ENCODE data around the gene ERGIC3.

Gene ERGIC3

DNA sequence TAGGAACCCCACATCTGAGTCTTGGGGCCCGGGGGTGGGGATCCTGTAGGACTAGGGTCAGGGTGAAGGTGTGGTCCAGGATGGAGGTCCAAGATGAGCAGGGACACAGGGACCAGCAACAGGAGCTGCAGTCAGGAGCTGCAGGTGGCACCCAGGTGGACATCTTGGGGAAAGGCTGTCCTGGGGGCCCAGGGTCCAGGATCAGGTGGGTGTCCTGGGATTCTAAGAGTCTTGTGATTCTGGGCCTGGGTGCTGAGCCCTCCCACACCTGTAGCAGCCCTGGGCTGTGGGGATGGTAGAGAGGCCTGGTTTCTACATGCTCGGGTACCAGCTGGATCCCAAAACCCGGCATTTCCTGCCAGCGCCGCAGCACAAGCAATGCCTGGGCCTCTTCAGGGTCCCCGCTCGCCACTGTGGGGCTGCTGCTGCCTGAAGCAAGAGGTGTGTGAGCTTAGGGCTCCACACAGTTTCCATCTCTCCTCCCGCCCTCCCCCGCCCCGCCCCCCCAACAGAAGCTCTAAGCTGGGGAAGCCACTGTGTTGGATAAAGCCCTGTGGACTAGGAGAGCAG is 20.7 kb downstream of the ERGIC3 start:
- no peak for DNase-seq

DNA sequence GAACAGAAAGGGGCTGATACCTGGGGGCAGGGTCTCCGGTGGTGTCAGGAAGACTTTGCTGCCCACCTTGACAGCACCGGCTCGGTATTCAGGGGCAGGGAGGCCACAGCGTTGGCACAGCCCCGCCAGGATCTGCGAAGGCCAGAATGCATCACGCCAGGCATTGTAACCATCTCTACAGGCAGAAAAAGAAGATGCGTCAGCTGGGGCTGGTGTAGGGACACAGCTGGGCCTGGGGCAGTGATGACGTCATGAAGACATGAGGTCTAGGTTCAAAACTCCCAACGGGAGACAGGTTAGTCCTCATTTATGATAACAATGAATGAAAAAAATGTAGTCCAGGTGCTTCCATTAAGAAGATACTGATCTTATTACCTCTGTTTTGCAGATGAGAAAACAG is 22.0 kb downstream of the ERGIC3 start:
- no peak for DNase-seq

DNA sequence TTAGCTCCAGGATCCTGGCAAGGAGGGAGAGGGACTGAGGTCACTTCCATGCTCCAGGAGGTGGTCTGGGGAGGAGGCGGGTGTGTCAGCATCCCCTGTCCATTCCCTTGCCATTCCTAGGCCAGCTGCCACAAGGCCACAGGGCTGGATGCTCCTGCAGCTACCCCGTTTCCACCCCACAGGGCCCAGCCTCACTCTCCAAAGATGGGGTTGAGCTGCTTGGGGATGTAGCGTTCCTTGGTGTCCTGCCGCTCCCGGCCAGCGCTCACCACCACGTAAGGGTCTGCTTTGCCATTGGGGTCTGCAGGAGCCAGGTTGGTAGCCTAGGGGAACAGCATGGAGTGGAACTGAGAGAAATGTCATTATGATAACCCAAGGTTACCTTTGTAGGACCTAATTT is 23.0 kb downstream of the ERGIC3 start:
- DNase-seq = no peak

DNA sequence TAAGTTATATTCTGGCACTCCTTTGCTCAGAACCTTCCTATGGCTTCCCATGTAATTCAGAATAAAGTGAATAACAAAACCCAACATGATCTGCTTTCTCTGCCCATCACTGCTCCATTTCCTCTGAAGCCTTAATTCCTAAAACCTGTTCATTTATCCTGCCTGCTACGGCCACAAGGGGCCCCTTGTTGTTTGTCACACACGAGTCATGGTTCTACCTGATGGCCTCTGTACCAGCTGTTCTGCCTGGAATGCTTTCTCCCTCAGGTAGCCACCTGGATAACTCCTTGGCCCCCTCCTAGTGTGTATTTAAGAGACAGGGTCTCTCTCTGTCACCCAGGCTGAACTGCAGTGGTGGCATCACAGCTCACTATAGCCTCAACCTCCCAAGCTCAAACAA is 26.8 kb downstream of the ERGIC3 start:
- no peak for DNase-seq

DNA sequence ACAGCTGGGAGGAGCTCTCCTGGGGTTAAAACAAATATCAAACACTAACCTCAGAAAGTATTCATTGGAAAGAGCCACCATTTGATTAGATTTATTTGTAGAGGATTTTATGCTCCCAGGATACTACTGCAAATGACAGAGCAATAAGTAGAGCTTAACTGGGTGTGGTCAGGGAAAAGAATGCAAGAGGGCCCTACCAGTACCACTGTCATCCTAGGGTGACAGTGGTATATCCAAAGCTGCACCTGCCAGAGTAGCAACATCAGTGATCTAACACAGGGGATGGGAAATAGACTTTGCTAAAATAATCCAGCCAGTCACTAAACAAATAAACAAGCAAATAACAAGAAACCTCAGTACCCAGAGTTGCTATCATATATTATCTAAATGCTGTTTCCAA is 29.7 kb downstream of the ERGIC3 start:
- no peak for DNase-seq

DNA sequence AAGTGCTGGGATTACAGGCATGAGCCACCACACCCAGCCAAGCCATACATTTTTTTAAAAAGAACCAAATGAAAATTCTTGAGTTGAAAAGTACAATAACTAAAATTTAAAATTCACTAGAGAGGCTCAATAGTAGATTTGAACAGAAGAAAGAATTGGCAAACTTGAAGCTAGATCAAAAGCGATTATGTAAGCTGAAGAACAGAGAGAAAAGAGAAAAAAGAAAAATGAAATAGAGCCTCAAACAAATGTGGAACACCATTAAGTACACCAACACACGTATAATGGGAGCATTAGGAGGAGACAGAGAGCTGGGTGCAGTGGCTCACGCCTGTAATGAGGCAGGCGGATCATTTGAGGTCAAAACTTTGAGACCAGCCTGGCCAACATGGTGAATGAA is 31.0 kb downstream of the ERGIC3 start:
- DNase-seq = no peak

DNA sequence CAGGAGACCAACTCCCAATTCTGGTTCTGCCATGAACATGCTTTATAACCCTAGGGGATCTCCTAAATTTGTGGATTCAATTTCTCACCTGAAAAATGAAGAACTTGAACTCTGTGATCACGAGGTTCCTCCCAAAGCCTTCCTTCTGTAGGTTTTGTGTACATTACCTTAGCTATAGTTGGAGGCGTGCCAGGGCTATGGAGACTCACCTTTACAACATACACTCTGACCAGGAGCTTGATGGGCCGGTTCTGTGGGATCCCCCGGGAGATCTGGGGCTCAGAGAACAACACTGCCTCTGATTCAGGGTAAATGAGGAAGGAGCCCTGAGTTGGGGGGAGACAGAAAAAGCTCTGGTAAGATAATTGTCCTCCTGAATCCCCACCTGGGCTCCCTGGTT is 34.1 kb downstream of the ERGIC3 start:
- DNase-seq = no peak

DNA sequence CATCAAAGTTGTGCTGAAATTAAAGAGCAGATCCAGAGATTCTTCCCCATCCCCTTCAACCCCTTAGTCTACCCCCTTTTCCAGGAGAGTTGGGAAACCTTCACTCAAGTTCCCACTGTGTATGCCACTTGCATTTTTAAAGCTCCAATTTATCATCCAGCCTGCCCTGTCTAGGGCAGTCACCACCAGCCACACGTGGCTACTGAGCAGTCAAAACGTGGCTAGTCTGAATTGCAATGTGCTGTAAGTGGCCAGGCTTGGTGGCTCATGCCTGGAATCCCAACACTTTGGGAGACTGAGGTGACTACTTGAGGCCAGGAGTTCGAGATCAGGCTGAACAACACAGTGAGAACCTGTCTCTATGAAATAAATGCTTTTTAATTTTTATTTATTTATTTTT is 34.9 kb downstream of the ERGIC3 start:
- no peak for DNase-seq

DNA sequence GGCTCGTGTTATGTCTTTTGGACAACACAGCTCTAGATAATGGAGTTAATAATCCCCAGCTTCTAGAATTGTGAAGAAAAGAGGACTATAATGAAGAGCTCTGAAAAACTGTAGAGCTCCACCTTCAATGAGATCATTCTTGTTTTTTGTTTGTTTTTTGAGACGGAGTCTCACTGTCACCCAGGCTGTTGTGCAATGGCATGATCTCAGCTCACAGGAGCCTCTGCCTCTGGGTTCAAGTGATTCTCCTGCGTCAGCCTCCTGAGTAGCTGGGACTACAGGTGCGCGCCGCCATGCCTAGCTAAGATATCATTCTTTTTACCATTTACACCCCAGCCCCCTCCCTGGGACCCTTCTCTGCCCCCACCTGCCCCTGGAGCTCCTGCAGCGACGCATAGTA is 36.6 kb downstream of the ERGIC3 start:
- DNase-seq = no peak

DNA sequence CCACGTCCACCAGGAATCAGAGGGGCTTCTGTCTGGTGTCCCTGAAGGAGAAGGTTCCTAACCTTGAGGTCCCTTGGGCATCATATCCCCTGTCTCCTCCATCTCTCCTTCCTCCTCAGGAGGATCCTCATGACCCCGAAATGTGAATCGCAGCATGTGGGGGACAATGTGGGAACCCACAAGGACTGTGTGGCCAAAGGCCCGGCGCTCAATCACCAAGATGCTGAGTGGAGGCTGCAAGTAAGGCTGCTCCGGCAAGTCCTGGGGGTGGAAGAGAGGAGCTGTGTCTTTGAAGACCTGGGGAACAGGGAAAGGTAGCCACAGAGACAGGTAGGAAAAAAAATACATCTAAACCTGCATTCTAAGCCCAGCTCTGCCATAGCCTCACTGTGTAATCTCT is 37.3 kb downstream of the ERGIC3 start:
- no peak for DNase-seq

DNA sequence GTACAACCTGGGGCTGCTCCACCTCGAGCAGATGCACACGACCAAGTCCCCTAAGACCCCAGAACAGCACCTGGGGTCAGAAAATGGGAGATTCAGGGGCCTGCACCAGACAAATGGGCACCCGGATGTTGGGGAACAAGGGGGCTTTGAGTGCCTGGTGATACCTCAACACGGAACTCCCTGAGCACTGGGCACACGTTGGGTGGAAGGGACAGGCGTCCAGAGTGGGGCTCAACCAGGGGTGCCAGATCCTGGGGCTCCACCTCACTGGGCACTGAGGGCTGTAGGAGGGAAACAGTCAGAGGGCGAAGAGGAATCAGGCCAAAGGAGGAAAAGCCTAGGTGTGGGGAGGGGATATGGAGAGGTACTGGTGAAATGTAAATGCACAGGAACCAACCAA is 40.3 kb downstream of the ERGIC3 start:
- no peak for DNase-seq

DNA sequence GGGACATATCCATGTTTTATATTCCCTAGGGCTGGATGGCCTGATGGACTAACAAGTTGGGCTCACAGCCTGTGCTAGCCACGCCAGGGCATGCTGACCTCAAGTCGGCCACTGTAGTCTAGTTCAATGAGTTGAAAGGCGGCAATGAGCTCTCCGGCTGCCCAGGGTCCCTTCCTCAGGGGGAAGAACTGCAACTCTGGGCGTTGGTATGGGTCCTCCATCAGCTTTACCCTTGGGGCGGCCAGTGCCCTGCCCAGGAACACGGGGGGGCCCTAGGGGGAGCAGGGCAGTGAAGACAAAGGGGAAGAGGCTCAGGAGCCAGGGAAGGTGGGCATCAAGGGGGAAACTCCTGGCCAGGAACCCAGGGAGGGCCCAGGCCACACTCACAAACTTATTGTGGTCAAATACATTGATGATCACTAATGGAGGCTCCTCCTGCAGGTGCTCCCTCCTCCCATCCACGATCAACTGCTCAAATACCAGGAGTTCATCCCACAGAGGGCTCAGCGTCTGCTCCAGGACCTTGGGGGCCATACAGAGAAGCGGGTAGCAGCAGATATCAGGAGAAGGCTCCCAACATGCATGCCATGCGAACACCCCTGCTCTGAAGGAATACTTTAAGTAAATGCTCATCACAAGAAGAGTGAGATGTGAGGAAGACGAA is 41.0 kb downstream of the ERGIC3 start:
- no peak for DNase-seq

DNA sequence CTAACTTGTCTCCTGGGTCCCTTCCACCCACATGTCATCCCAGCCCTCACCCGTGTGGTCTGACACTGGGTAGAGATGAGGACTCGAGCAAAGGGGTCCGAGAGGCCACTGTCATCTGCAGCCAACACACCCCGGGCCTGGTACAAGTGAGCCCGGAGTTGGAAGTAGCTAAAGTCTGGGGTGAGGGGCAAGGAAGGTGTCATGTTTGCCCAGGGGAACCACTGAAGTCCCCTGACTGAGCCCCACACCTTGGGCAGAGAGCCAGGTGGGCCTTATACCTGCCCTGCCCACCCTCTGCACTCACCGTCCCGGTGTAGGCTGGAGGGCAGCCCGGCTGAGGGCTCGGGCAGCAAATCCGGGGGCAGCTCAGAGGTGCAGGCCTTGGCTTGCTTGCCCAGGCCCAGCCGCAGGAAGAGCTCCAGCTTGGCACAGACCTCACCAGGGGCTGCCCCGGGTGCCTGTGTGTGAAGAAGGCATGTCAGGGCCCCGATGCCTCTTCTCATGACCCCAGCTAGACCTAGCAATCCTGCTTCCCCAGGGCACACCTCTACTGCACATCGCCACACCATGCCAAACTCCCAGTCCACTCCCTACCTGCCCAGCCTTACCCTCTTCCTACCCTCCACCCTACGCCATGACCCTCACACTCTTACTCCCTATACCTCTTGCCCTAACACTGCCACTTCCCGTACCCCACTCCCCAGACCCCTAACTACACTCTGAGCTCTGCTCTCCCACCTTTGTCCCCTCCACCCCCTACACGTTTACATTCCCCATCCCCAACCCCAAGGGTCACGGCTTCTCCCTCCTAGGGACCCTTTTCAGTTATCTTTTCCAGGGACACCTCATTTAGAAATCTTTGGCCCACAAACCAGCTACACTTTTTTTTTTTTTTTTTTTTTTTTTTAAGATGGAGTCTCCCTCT is 42.0 kb downstream of the ERGIC3 start:
- no peak for DNase-seq

DNA sequence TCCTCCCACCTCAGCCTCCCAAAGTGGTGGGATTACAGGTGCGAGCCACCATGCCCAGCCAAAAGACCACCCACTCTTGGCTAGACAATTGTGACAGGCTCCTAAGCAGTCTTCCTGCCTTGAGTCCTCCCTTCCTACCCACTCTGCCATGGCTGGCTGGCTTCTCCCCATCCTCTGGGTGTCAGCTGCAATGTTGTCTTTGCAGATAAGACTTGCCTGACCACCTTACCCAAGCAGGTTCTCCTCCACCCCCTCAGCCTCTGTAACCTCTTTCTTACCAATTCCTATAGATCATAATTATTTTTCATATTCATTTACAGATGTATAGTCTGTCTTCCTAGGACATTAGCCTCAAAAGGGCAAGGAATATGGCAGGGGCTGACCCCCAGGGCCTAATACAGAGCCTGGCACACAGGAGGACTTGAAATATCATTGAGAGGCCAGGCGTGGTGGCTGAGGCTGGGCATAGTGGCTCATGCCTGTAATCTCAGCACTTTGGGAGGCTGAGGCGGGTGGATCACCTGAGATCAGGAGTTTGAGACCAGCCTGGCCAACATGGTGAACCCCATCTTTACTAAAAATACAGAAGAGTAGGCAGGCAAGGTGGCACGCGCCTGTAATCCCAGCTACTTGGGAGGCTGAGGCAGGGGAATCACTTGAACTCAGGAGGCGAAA is 45.0 kb downstream of the ERGIC3 start:
- no peak for DNase-seq

DNA sequence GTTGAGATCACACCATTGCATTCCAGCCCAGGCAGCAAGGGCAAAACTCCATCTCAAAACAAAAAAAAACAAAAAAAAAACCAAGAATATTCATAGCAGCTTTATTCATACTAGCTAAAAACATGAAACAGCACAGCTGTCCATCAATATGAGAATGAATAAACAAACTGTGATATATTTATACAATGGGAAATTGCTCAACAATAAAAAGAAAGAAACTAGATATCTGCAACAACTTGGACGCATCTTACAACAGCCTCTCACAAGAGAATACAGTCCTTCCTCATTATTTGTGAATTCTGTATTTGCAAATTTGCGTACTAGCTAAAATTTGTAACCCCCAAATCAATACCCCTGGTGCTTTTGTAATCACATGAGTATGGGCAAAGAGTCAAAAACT is 45.6 kb downstream of the ERGIC3 start:
- DNase-seq = no peak

DNA sequence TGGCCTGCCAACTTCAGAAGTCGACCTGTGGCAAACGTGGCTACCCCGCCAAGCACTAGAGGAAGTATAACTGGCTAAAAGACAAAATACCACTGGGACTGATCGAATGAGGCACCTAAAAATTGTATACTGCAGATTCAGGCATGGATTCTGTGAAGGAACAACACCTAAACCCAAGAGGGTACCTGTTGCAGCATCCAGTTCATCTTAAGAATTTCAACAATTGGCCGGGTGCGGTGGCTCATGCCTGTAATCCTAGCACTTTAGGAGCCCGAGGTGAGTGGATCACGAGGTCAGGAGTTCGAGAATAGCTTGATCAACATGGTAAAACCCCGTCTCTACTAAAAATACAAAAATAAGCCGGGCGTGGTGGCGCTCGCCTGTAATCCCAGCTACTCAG is 46.5 kb downstream of the ERGIC3 start:
- no peak for DNase-seq

DNA sequence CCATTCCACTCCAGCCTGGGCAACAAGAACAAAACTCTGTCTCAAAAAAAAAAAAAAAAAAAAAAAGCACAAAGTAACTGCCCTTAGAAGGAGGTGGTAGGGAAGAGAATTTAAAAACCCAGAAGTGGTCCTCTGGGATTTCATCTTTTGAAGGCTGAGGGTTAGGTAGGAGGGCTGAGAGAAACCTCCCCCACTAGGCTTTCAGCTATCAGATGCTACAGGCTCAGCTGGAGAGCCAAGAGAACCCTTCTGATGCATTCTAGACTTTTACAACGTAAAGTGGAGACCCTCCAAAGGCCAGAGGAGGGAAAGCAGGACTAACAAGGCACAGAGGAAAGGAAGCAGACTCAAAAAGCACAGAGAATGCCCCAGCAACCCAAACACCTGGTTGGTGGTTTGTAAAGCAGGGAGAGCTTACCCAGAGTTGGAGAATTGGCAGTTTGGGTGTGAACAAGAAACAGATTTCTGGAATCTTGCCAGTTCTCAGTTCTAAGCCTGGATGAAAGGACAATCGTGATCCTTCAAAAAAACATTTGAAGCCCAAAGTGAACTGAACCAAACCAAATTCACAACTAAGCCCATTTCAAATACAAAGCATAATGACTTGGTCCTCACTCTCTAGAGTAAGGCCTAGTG is 50.6 kb downstream of the ERGIC3 start:
- no peak for DNase-seq

DNA sequence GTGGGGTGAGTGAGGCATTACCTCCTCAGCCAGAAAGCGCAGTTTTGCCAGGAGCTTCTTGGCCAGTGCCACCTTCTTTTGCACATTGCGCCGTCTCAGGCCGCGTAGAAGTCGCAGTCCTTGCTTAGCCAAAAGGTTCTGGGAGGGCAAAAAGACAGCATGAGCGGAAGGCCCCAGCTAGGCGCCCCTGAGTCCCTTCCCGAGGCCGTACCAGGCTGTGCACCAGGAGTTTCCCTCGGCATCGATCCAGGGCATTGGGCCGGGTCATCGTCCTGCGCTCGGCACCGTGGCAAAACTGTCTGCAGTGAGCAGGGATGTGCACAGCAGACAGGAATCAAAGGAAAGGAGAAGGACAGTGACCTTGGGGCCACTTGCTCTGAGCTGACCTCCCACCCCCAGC is 53.6 kb downstream of the ERGIC3 start:
- no peak for DNase-seq

DNA sequence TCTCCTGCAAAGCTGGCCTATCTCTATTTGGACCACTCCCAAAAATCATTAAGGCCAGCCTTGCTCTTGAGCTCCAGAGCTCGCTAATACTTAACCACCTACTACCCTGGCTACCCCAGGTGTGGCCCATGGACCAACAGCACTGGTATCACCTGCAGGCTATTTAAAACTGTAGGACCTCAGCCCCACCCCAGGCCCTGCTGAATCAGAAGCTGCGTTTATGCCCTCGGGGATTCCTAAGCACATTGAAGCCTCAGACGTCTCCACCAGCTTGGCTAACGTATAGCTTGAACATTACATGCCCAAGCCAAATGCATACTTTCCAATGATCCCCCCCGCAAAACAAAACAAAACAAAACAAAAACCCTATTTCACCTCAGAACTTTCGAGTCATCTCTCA is 54.0 kb downstream of the ERGIC3 start:
- DNase-seq = no peak

DNA sequence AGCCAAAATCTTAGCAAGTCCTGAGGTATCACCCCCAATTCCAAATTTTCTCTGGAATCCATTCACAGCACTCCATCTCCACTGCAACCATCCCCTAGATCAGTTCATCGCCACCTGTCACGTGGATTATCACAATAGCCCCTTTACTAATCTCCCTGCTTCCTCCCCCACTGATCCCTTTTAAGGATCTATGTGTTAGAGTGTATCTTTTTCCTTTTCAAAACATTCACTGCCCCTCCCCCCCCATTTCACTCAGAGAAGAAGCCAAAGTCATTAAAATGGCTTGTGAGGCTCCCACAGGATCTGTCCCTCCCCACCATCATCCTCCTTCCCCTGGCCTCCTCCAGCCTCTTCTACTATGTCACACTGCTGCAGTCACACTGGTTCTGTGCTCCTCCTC is 55.3 kb downstream of the ERGIC3 start:
- DNase-seq = no peak

DNA sequence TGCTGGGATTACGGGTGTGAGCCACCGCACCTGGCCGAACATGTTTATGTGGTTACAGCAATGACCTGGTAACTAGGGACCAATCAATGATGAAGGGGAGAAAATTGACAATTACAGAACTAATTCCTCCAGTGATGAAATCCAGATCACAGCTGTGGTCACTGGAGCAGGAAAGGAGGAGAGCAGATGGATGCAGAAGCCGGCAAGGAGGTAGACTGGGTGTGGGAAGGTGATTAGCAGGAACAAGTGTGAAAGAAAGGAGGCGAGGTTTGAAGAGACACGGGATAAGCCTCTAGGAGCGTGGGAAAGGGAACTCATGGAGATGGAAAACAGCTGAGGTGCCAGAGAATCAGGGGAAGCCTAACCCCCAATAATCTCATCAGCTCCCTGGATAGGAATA is 56.6 kb downstream of the ERGIC3 start:
- DNase-seq = no peak

DNA sequence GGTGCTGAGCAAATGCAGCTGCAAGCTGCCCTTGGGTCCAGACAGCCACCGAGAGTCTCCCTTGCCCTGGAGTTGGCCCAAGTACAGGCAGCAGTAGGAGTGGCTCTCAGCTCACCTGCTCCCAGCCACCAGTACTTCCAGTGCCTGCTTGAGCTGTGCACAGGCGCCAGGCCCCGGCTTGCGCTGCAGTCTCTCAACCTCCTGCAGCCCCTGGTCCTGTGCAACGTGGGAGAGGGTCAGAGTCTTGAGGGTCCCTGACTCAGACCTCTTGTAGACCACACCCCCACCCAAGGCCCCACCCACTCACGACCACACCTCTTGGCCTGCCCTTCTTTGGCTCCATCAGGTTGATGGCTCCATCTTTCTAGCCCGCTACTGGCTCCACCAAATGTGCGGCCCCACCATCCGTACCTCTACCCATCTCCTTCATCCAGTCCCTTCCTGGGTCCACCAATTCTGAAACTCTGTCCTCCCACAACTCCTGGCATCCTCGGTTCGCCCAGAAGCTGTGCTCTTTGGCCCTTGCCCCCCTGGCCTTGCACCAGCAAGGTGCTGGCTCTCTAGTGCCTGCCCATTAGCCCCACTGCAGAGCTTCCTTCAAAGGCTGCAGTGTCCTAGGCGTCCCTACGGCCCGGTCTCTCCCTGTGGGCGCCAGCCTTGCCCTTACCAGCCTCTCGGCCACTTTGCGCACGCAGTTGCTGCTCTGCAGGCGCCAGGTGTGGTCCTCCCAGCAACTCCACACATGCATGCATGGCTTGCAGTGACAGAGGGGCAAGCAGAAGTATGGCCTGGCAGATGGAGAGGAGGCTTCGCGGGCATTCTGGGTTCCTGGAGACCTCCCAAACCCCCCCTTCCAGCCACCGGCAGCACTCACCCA is 57.3 kb downstream of the ERGIC3 start:
- no peak for DNase-seq

Measured in activated naive CD4-positive, alpha-beta T cell treated with Interleukin-2 at 50 U/mL for 16 hours (primary cell).